Measurements from ENCODE around the gene RAD50. TPM values are rescaled to one million over a fixed set of nuclear protein-coding genes. Genes with fewer than 3 reads are reported as not detected.

The RAD50 gene
- total and polyA plus RNA-seq, 10 of the 15 experiments (the other 5 are each of a cell fraction or from before 2014, with no cell fraction given) = 12.8 to 68.6 (median 47.0) TPM

DNA sequence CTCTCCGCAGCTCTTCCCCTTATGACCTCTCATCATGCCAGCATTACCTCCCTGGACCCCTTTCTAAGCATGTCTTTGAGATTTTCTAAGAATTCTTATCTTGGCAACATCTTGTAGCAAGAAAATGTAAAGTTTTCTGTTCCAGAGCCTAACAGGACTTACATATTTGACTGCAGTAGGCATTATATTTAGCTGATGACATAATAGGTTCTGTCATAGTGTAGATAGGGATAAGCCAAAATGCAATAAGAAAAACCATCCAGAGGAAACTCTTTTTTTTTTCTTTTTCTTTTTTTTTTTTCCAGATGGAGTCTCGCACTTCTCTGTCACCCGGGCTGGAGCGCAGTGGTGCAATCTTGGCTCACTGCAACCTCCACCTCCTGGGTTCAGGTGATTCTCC, 80.5 kb downstream of the RAD50 start:
- ChIA-PET CTCF (interaction anchor here (1.6 kb wide), 1 partner anchor 110 kb away, joined by 6 read pairs; the partner anchor contains the start of gene CCNI2), POLR2A (interaction anchor here (0.6 kb wide), 1 partner anchor 147 kb away, joined by 3 read pairs; no protein-coding TSS in a partner anchor), SMC1A (ENCODE audit: uncharacterized antibody, unreplicated experiment) (interaction anchor here (0.6 to 7.8 kb wide), 6 partner anchors 6 to 534 kb away, joined by 3 to 119 read pairs (median 26); partner anchors contain the start of gene IL13), RAD21 (ENCODE audit: unreplicated experiment) (interaction anchor here (1.5 to 1.8 kb wide), 2 partner anchors 26 to 38 kb away, joined by 4 to 5 read pairs; no protein-coding TSS in a partner anchor)
- H3K27me3 ChIP-seq (replicated peaks in 1 of 2; ENCODE audit: control insufficient read depth in 2 of 2, insufficient read depth in 2 of 2, low read length in 1 of 2) = no peaks in the 10 kb centered on the region
- no peaks in the 10 kb centered on the region for H3K9me3 ChIP-seq (replicated peaks; ENCODE audit: control insufficient read depth, insufficient read depth, low read length)
- ATAC-seq (no peak), DNase-seq (ENCODE audit: low read depth, low spot score) (no peak), FAIRE-seq (no peak)
- intact Hi-C loops (cut with micrococcal nuclease; ENCODE audit: unreplicated experiment) (loop anchor here (5.0 kb wide), 1 partner anchor 110 kb away; no protein-coding TSS in a partner anchor), in situ Hi-C loops (cut with MboI) (no loop called here)
- BruUV-seq (replicated peaks) = no TSS peak
- peaks cover 59% of the 10 kb centered on the region for H3K4me1 ChIP-seq (ENCODE audit: control insufficient read depth, insufficient read depth, low read length)
- H4K20me1 ChIP-seq (ENCODE audit: control insufficient read depth, insufficient read depth) = no peaks in the 10 kb centered on the region
- no peak overlapping the region for H3K4me3 ChIP-seq
- no peak for TF ChIP-seq TARDBP (IDR thresholded peaks at IDR 0.05; ENCODE audit: borderline replicate concordance)
- no peak for TF ChIP-seq SPI1 (IDR thresholded peaks at IDR 0.05; ENCODE audit: borderline replicate concordance, insufficient read depth, low read depth, low read length)
- TF ChIP-seq CHD1 (IDR thresholded peaks at IDR 0.05; ENCODE audit: low read depth, low read length) = no peak
- TF ChIP-seq ASH2L (IDR thresholded peaks at IDR 0.05; ENCODE audit: borderline replicate concordance, low read depth) = no peak
- TF ChIP-seq, protein P1, sequence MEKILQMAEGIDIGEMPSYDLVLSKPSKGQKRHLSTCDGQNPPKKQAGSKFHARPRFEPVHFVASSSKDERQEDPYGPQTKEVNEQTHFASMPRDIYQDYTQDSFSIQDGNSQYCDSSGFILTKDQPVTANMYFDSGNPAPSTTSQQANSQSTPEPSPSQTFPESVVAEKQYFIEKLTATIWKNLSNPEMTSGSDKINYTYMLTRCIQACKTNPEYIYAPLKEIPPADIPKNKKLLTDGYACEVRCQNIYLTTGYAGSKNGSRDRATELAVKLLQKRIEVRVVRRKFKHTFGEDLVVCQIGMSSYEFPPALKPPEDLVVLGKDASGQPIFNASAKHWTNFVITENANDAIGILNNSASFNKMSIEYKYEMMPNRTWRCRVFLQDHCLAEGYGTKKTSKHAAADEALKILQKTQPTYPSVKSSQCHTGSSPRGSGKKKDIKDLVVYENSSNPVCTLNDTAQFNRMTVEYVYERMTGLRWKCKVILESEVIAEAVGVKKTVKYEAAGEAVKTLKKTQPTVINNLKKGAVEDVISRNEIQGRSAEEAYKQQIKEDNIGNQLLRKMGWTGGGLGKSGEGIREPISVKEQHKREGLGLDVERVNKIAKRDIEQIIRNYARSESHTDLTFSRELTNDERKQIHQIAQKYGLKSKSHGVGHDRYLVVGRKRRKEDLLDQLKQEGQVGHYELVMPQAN (conservative IDR thresholded peaks at IDR 0.05) = no peak
- TF ChIP-seq, protein P2, sequence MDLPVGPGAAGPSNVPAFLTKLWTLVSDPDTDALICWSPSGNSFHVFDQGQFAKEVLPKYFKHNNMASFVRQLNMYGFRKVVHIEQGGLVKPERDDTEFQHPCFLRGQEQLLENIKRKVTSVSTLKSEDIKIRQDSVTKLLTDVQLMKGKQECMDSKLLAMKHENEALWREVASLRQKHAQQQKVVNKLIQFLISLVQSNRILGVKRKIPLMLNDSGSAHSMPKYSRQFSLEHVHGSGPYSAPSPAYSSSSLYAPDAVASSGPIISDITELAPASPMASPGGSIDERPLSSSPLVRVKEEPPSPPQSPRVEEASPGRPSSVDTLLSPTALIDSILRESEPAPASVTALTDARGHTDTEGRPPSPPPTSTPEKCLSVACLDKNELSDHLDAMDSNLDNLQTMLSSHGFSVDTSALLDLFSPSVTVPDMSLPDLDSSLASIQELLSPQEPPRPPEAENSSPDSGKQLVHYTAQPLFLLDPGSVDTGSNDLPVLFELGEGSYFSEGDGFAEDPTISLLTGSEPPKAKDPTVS (IDR thresholded peaks at IDR 0.05; ENCODE audit: low read depth, low read length) = no peak
- TF ChIP-seq, protein P3, sequence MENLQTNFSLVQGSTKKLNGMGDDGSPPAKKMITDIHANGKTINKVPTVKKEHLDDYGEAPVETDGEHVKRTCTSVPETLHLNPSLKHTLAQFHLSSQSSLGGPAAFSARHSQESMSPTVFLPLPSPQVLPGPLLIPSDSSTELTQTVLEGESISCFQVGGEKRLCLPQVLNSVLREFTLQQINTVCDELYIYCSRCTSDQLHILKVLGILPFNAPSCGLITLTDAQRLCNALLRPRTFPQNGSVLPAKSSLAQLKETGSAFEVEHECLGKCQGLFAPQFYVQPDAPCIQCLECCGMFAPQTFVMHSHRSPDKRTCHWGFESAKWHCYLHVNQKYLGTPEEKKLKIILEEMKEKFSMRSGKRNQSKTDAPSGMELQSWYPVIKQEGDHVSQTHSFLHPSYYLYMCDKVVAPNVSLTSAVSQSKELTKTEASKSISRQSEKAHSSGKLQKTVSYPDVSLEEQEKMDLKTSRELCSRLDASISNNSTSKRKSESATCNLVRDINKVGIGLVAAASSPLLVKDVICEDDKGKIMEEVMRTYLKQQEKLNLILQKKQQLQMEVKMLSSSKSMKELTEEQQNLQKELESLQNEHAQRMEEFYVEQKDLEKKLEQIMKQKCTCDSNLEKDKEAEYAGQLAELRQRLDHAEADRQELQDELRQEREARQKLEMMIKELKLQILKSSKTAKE (IDR thresholded peaks at IDR 0.05; ENCODE audit: low read depth, poor library complexity, severe bottlenecking) = no peak
- no peak overlapping the region for H3K27ac ChIP-seq (ENCODE audit: control insufficient read depth, insufficient read depth)
- H3K79me2 ChIP-seq (ENCODE audit: control insufficient read depth, insufficient read depth, low read length) = no peaks in the 10 kb centered on the region
- no peak overlapping the region for H2AFZ ChIP-seq (ENCODE audit: control insufficient read depth, low read depth, low read length)
- 94% methylated on average over 3 of the region's 4 CpGs for WGBS (ENCODE audit: insufficient coverage, insufficient replicate concordance, low lambda C conversion rate, missing lambda C conversion rate)
- H3K4me2 ChIP-seq (ENCODE audit: control insufficient read depth, insufficient read depth) = no peak overlapping the region
- H3K9ac ChIP-seq (ENCODE audit: control insufficient read depth, insufficient read depth, low read length) = no peak overlapping the region
- H3K36me3 ChIP-seq (ENCODE audit: control insufficient read depth in 2 of 2, insufficient read depth in 2 of 2, low read length in 1 of 2) = peaks cover 14 to 32% of the 10 kb centered on the region in 2 experiments

Data from GM12878 (cell line).